Stimulated activated CD8-positive, alpha-beta memory T cell treated with anti-CD3 and anti-CD28 coated beads, Interleukin-15, amount 100 ng/mL, for 48 hours (primary cell): ENCODE data around the gene FUZ.

Experiments
- DNase-seq, 2 donors: peaks; one replicate each; pipeline ENCODE4 v3.0.0-alpha.2; 2020; ENCODE audit warnings: low read depth in 2 of 2

FUZ gene

GRCh38 chr19:49781394-49781793, 31.7 kb downstream of the FUZ start:
- no peak for DNase-seq

- no peak for DNase-seq
These were observed 32.2 kb downstream of the FUZ start for GRCh38 chr19:49780861-49781260.

- no peak for DNase-seq
These were observed 33.1 kb downstream of the FUZ start for GRCh38 chr19:49779731-49780555.

- no peak for DNase-seq
These were observed 36.7 kb downstream of the FUZ start for GRCh38 chr19:49776371-49776764.

GRCh38 chr19:49775742-49776370, 37.2 kb downstream of the FUZ start:
- no peak for DNase-seq

GRCh38 chr19:49774969-49775368, 38.1 kb downstream of the FUZ start:
- DNase-seq, result no peak

- no peak for DNase-seq
These were observed 39.3 kb downstream of the FUZ start for GRCh38 chr19:49773663-49774350.

- DNase-seq, result no peak
These were observed 40.2 kb downstream of the FUZ start for GRCh38 chr19:49772850-49773432.

- no peak for DNase-seq
These were observed 41.4 kb downstream of the FUZ start for GRCh38 chr19:49771674-49772139.

GRCh38 chr19:49770529-49770928, 42.6 kb downstream of the FUZ start:
- DNase-seq, result no peak

- DNase-seq, result no peak
These were observed 45.0 kb downstream of the FUZ start for GRCh38 chr19:49767967-49768581.

- no peak for DNase-seq
These were observed 45.7 kb downstream of the FUZ start for GRCh38 chr19:49767381-49767780.

- DNase-seq, result no peak
These were observed 46.2 kb downstream of the FUZ start, which contains the start of gene AP2A1 for GRCh38 chr19:49766930-49767299. Gene AP2A1 (plus strand): TSS chr19:49767001. CDS start chr19:49767134, 133 bp downstream.

- peak; percentile 98 to 99 for DNase-seq
These were observed 46.8 kb downstream of the FUZ start for GRCh38 chr19:49766007-49766929.

- no peak for DNase-seq
These were observed 48.8 kb downstream of the FUZ start for GRCh38 chr19:49764341-49764740.

- DNase-seq, result no peak
These were observed 49.9 kb downstream of the FUZ start, which contains the start of gene TSKS for GRCh38 chr19:49763230-49763629. Gene TSKS (minus strand): TSS chr19:49763306. CDS start chr19:49763247, 59 bp downstream.

- DNase-seq, result no peak
These were observed 51.3 kb downstream of the FUZ start for GRCh38 chr19:49761625-49762311.

- DNase-seq, result no peak
These were observed 51.9 kb downstream of the FUZ start for GRCh38 chr19:49761249-49761624.

- no peak for DNase-seq
These were observed 54.8 kb downstream of the FUZ start for GRCh38 chr19:49758292-49758691.
